PC-9 (cell line): ENCODE measurements around the gene ERBB2.

ENCODE experiments used
- CTCF ChIP-seq: fragments of 200-600 bp; sonication (generic); conservative IDR thresholded peaks from 2 replicates; pipeline ENCODE4 v1.6.1; 2017; ENCODE audit warnings: mixed run types, antibody characterized with exemption, mild to moderate bottlenecking, moderate library complexity
- EZH2 ChIP-seq: fragments of 200-600 bp; sonication (generic); IDR thresholded peaks from 2 replicates; pipeline ENCODE4 v1.8.0; 2017; ENCODE audit warnings: antibody characterized with exemption, low read depth

- no peak for TF ChIP-seq CTCF
- TF ChIP-seq EZH2, result no peak
Measured at GRCh38 chr17:39701784-39702422, 2.0 kb downstream of the ERBB2 start.
